A549 (cell line): Measurements from ENCODE around the gene COL17A1. TPM values are rescaled to one million over a fixed set of nuclear protein-coding genes. Genes with fewer than 3 reads are reported as not detected.

Experiments
- ATAC-seq, 2 experiments: fragments of 200-7000 bp in 1 of 2; fragments of >200 bp in 1 of 2; cut with Nextera tagmentation in 1 of 2; cut with Tn5 transposase in 1 of 2; 3 replicates each; pipeline versions ENCODE4 v1.8.0 to v1.9.1; 2018 to 2020; ENCODE audit warnings: mild to moderate bottlenecking in 1 of 2, moderate library complexity in 1 of 2
- CTCF ChIA-PET: fragments of 300-600 bp; sonication (Branson Sonifier 250); formaldehyde crosslinking; extraction: SDS; loops from one replicate; lab custom pipeline; 2021; ENCODE audit warnings: antibody characterized with exemption, inconsistent platforms; lab: Yijun Ruan, JAX
- POLR2A ChIA-PET: fragments of 350-600 bp; formaldehyde crosslinking; extraction: SDS; loops from one replicate; lab custom pipeline; 2021; ENCODE audit warnings: antibody characterized with exemption, inconsistent platforms; lab: Yijun Ruan, JAX
- DNase-seq, 2 experiments: peaks; one replicate each; pipeline versions ENCODE4 v3.0.0 to v3.0.0-alpha.2; 2011 to 2016; ENCODE audit warnings: low read depth in 1 of 2, low spot score in 1 of 2
- FAIRE-seq: peaks from 2 replicates; lab custom pipeline; 2011; peaks lifted over from hg19 to GRCh38; lab: Jason Lieb, UNC
- H3K27ac ChIP-seq, 2 experiments: fragments of >200 bp; sonication (Bioruptor Twin); formaldehyde crosslinking; 3 replicates each; pipeline ENCODE4 v1.5.1; 2016 to 2017
- H3K4me1 ChIP-seq: fragments of >200 bp; sonication (Bioruptor Twin); formaldehyde crosslinking; 3 replicates; pipeline ENCODE4 v1.6.1; 2016
- H3K4me2 ChIP-seq: fragments of >200 bp; sonication (Bioruptor Twin); formaldehyde crosslinking; 3 replicates; pipeline ENCODE4 v1.6.1; 2016
- H3K4me3 ChIP-seq: fragments of >200 bp; sonication (Bioruptor Twin); formaldehyde crosslinking; 3 replicates; pipeline ENCODE4 v1.5.1; 2016
- H3K9me3 ChIP-seq: fragments of >200 bp; sonication (Bioruptor Twin); formaldehyde crosslinking; 3 replicates; pipeline ENCODE4 v1.6.1; 2016
- BCL3 ChIP-seq: fragments of >200 bp; sonication (Bioruptor Twin); formaldehyde crosslinking; IDR thresholded peaks from 3 replicates; pipeline ENCODE4 v1.6.1; 2016
- CBX8 ChIP-seq: fragments of 200-600 bp; sonication (generic); IDR thresholded peaks from 2 replicates; pipeline ENCODE4 v1.6.1; 2016
- CEBPB ChIP-seq, 2 experiments: fragments of >200 bp in 1 of 2; sonication (Bioruptor Twin) in 1 of 2; formaldehyde crosslinking in 1 of 2; IDR thresholded peaks; 2 replicates each; pipeline ENCODE4 v1.6.1; 2012 to 2016
- CHD4 ChIP-seq: fragments of 200-600 bp; sonication (generic); IDR thresholded peaks from 2 replicates; pipeline ENCODE4 v1.6.1; 2016; ENCODE audit warnings: antibody characterized with exemption, mild to moderate bottlenecking, borderline replicate concordance
- EP300 ChIP-seq, 2 experiments: fragments of >200 bp; sonication (Bioruptor Twin); formaldehyde crosslinking; IDR thresholded peaks; 2 replicates in 1 of 2; 3 replicates in 1 of 2; pipeline ENCODE4 v1.6.1; 2016 to 2017
- FOSL2 ChIP-seq, 2 experiments: fragments of 450-650 bp in 1 of 2; fragments of >200 bp in 1 of 2; sonication (Bioruptor Twin) in 1 of 2; formaldehyde crosslinking; IDR thresholded peaks; 2 replicates each; pipeline versions ENCODE4 v1.5.0 to v1.6.1; 2016 to 2020; ENCODE audit warnings: mild to moderate bottlenecking in 1 of 2, moderate library complexity in 1 of 2
- GATA3 ChIP-seq: IDR thresholded peaks from 2 replicates; pipeline ENCODE4 v1.6.1; 2012; ENCODE audit warnings: borderline replicate concordance
- HES2 ChIP-seq: fragments of >200 bp; sonication (Bioruptor Twin); formaldehyde crosslinking; IDR thresholded peaks from 2 replicates; pipeline ENCODE4 v1.6.1; 2016
- JUN ChIP-seq, 2 experiments: fragments of >200 bp; sonication (Bioruptor Twin); formaldehyde crosslinking; IDR thresholded peaks; 2 replicates in 1 of 2; 3 replicates in 1 of 2; pipeline ENCODE4 v1.6.1; 2016 to 2017
- JUNB ChIP-seq: fragments of >200 bp; sonication (Bioruptor Twin); formaldehyde crosslinking; IDR thresholded peaks from 2 replicates; pipeline ENCODE4 v1.6.1; 2016
- MAFK ChIP-seq: fragments of 450-650 bp; IDR thresholded peaks from 2 replicates; pipeline ENCODE4 v1.6.1; 2014; ENCODE audit not compliant: partially characterized antibody
- MAX ChIP-seq: IDR thresholded peaks from 2 replicates; pipeline ENCODE4 v1.6.1; 2012
- PHF8 ChIP-seq: fragments of 200-600 bp; sonication (generic); IDR thresholded peaks from 2 replicates; pipeline ENCODE4 v1.6.1; 2016; ENCODE audit warnings: low read depth, mild to moderate bottlenecking, antibody characterized with exemption, moderate library complexity, borderline replicate concordance
- POLR2AphosphoS2 ChIP-seq: conservative IDR thresholded peaks from 2 replicates; pipeline ENCODE4 v1.6.1; 2012; ENCODE audit warnings: low read length, improper control_type of control experiment, inconsistent platforms
- RAD21 ChIP-seq, 2 experiments: fragments of >200 bp in 1 of 2; sonication (Bioruptor Twin) in 1 of 2; formaldehyde crosslinking in 1 of 2; IDR thresholded peaks in 1 of 2; conservative IDR thresholded peaks in 1 of 2; 2 replicates in 1 of 2; 3 replicates in 1 of 2; pipeline ENCODE4 v1.6.1; 2012 to 2018; ENCODE audit warnings: inconsistent platforms in 1 of 2
- RARB ChIP-seq: fragments of 250-450 bp; sonication (Bioruptor Pico); IDR thresholded peaks from 2 replicates; pipeline ENCODE4 v1.8.0; 2021; ENCODE audit warnings: mild to moderate bottlenecking, moderate library complexity
- REST ChIP-seq: fragments of 200-600 bp; sonication (generic); IDR thresholded peaks from 2 replicates; pipeline ENCODE4 v1.6.1; 2016; ENCODE audit warnings: antibody characterized with exemption, mild to moderate bottlenecking, moderate library complexity
- SMC3 ChIP-seq: fragments of >200 bp; sonication (Bioruptor Twin); formaldehyde crosslinking; IDR thresholded peaks from 3 replicates; pipeline ENCODE4 v1.6.1; 2018; ENCODE audit warnings: inconsistent platforms
- USF2 ChIP-seq: fragments of 450-650 bp; IDR thresholded peaks from 2 replicates; pipeline ENCODE4 v1.6.1; 2014; ENCODE audit warnings: antibody characterized with exemption
- ZC3H11A ChIP-seq: fragments of 450-650 bp; IDR thresholded peaks from 2 replicates; pipeline ENCODE4 v1.6.1; 2014; ENCODE audit warnings: antibody characterized with exemption, mild to moderate bottlenecking
- WGBS: methylation state at CpG from one replicate; pipeline ENCODE4 v1.1.6; 2017; ENCODE audit errors: missing lambda C conversion rate; 5-methylcytosine and 5-hydroxymethylcytosine counted together
- polyA plus RNA-seq, 4 experiments: library from polyadenylated mRNA; depleted of rRNA in 3 of 4; stranded (reverse); fragments of >200 nt; fragmentation: RNase III in 1 of 4; extraction: RNeasy Plus Mini Kit Qiagen cat#74134 plus additional on column Dnase treatment in 1 of 4; gene quantifications; 2 replicates in 3 of 4; 3 replicates in 1 of 4; pipeline ENCODE4 v1.2.3, GENCODE V29; 2011 to 2017

COL17A1 gene
- polyA plus RNA-seq, 2 of the 4 experiments (the other 2 are of a cell fraction), result 1.3 to 1.6 TPM

GRCh38 chr10:104120512-104120902 is 34.8 kb upstream of the COL17A1 start (continued):
- TF ChIP-seq USF2 (no peak), ZC3H11A (no peak)

- CTCF ChIA-PET, result interaction anchor here (1.3 to 9.6 kb wide), 7 partner anchors 10 to 154 kb away, joined by 4 to 166 read pairs (median 15); no protein-coding TSS in a partner anchor
- no peaks in the 10 kb centered on the region for H3K9me3 ChIP-seq
- H3K4me3 ChIP-seq, result 0 out of 3 replicates have a peak overlapping the region, but pooled peaks have one; percentile 57
- WGBS, result 4% methylated on average over 3 of the region's 3 CpGs
- H3K4me2 ChIP-seq, result peak overlapping the region; percentile 91
- DNase-seq (no peak), FAIRE-seq (peak; percentile 49), ATAC-seq (no peak)
- TF ChIP-seq MAFK (peak; percentile 36), CHD4 (no peak)
- H3K27ac ChIP-seq, result peak overlapping the region; percentile 98
- POLR2A ChIA-PET, result interaction anchor here (1.3 kb wide), 1 partner anchor 362 kb away, joined by 4 read pairs; no protein-coding TSS in a partner anchor
- peaks cover 67% of the 10 kb centered on the region for H3K4me1 ChIP-seq
Observed at GRCh38 chr10:104119996-104120395, 34.3 kb upstream of the COL17A1 start.

- FAIRE-seq (no peak), ATAC-seq (peak; percentile 52), DNase-seq (peak; percentile 58 to 85)
- Histone ChIP-seq H3K4me3 (peak overlapping the region; percentile 1; the same call in 1 of the 3 replicates), H3K9me3 (no peaks in the 10 kb centered on the region), H3K4me1 (peaks cover 56% of the 10 kb centered on the region), H3K4me2 (peak overlapping the region; percentile 91), H3K27ac (peak overlapping the region; percentile 98)
- 2% methylated on average over 4 of the region's 4 CpGs for WGBS
- peak; percentile 90 to 92 for TF ChIP-seq CEBPB (IDR thresholded peaks at IDR 0.05)
- TF ChIP-seq CBX8, result no peak
- TF ChIP-seq RARB, result no peak
- no peak for TF ChIP-seq POLR2AphosphoS2
- peak; percentile 14; the same call in 1 of the 3 replicates for TF ChIP-seq SMC3
- TF ChIP-seq EP300 (IDR thresholded peaks at IDR 0.05), result peak in 1 of 2 experiments; percentile 45; a peak in 2 of 5 replicates
- peak; percentile 75 to 81; a peak in 4 of 5 replicates for TF ChIP-seq JUN (IDR thresholded peaks at IDR 0.05)
- no peak for TF ChIP-seq REST
- peak; percentile 2 to 34; a peak in 2 of 5 replicates for TF ChIP-seq RAD21 (conservative IDR thresholded peaks at IDR 0.05 in 1 of 2, IDR thresholded peaks at IDR 0.05 in 1 of 2)
- 0 out of 2 replicates have a peak, but pooled peaks have one; percentile 21 for TF ChIP-seq HES2
- TF ChIP-seq ZC3H11A, result no peak
- TF ChIP-seq MAX, result peak; percentile 52; the same call in 1 of the 2 replicates
- peak; percentile 88 for TF ChIP-seq JUNB
- TF ChIP-seq FOSL2 (IDR thresholded peaks at IDR 0.05), result peak; percentile 77
- peak; percentile 81 for TF ChIP-seq FOSL2 (CRISPR knock-in tag; IDR thresholded peaks at IDR 0.05)
- peak; percentile 67; the same call in 1 of the 2 replicates for TF ChIP-seq GATA3
- TF ChIP-seq BCL3, result peak; percentile 50; the same call in 1 of the 3 replicates
- no peak for TF ChIP-seq PHF8
- ChIA-PET CTCF (no interaction called here), POLR2A (interaction anchor here (0.5 to 0.9 kb wide), 2 partner anchors 8 to 24 kb away, joined by 3 to 5 read pairs; no protein-coding TSS in a partner anchor)
Observed at GRCh38 chr10:104117839-104118323, 32.2 kb upstream of the COL17A1 start.
